Measurements from ENCODE around the gene COL7A1. TPM values are rescaled to one million over a fixed set of nuclear protein-coding genes. Genes with fewer than 3 reads are reported as not detected.

Gene COL7A1
- polyA plus RNA-seq, 1 donor from 2014 or later: 45.3 TPM

- H3F3A ChIP-seq (ENCODE audit: insufficient read depth, low read length, poor library complexity, severe bottlenecking): no peaks in the 10 kb centered on the region
- H2AFZ ChIP-seq (ENCODE audit: low read depth, low read length): no peak overlapping the region
- no peaks in the 10 kb centered on the region for H3K9me3 ChIP-seq (ENCODE audit: low read length)
- TF ChIP-seq MXI1 (conservative IDR thresholded peaks at IDR 0.05; ENCODE audit: poor library complexity, severe bottlenecking) (no peak), TAF1 (IDR thresholded peaks at IDR 0.05; ENCODE audit: low read depth) (no peak), CTCF (IDR thresholded peaks at IDR 0.05; ENCODE audit: poor library complexity, severe bottlenecking) (no peak), EZH2 (IDR thresholded peaks at IDR 0.05; ENCODE audit: borderline replicate concordance, insufficient read depth, low read length, poor library complexity, severe bottlenecking) (no peak), POLR2AphosphoS5 (IDR thresholded peaks at IDR 0.05) (no peak), SMC3 (conservative IDR thresholded peaks at IDR 0.05; ENCODE audit: poor library complexity) (no peak), REST (IDR thresholded peaks at IDR 0.05; ENCODE audit: borderline replicate concordance) (no peak), EP300 (conservative IDR thresholded peaks at IDR 0.05; ENCODE audit: poor library complexity, severe bottlenecking) (no peak), RAD21 (conservative IDR thresholded peaks at IDR 0.05) (no peak)
- H3K9me2 ChIP-seq (ENCODE audit: insufficient read depth, low read length): no peaks in the 10 kb centered on the region
- no peaks in the 10 kb centered on the region for H3K79me2 ChIP-seq (replicated peaks; ENCODE audit: insufficient read depth, low read length)
- no peak overlapping the region for H3K4me2 ChIP-seq (ENCODE audit: low read length)
- H3K36me3 ChIP-seq (ENCODE audit: insufficient read depth, low read length): no peaks in the 10 kb centered on the region
- no peak overlapping the region for H3K9ac ChIP-seq (ENCODE audit: low read length)
- no peak overlapping the region for H3K4me3 ChIP-seq (ENCODE audit: low read length)
- H3K27ac ChIP-seq (ENCODE audit: low read length): no peak overlapping the region
- no peaks in the 10 kb centered on the region for H3K27me3 ChIP-seq (ENCODE audit: insufficient read depth, low read depth, low read length)
- no peaks in the 10 kb centered on the region for H4K20me1 ChIP-seq (ENCODE audit: insufficient read depth)
Measured at GRCh38 chr3:48544141-48544540, 51.0 kb downstream of the COL7A1 start.

- H3F3A ChIP-seq (ENCODE audit: insufficient read depth, low read length, poor library complexity, severe bottlenecking): no peaks in the 10 kb centered on the region
- no peaks in the 10 kb centered on the region for H3K36me3 ChIP-seq (ENCODE audit: insufficient read depth, low read length)
- no peaks in the 10 kb centered on the region for H4K20me1 ChIP-seq (ENCODE audit: insufficient read depth)
- H3K27ac ChIP-seq (ENCODE audit: low read length): no peak overlapping the region
- H3K79me2 ChIP-seq (replicated peaks; ENCODE audit: insufficient read depth, low read length): no peaks in the 10 kb centered on the region
- no peak overlapping the region for H2AFZ ChIP-seq (ENCODE audit: low read depth, low read length)
- H3K4me3 ChIP-seq (ENCODE audit: low read length): no peak overlapping the region
- TF ChIP-seq RAD21 (conservative IDR thresholded peaks at IDR 0.05): no peak
- no peaks in the 10 kb centered on the region for H3K27me3 ChIP-seq (ENCODE audit: insufficient read depth, low read depth, low read length)
- H3K9ac ChIP-seq (ENCODE audit: low read length): no peak overlapping the region
- H3K9me2 ChIP-seq (ENCODE audit: insufficient read depth, low read length): no peaks in the 10 kb centered on the region
- H3K4me2 ChIP-seq (ENCODE audit: low read length): no peak overlapping the region
- no peaks in the 10 kb centered on the region for H3K9me3 ChIP-seq (ENCODE audit: low read length)
Measured at GRCh38 chr3:48543271-48543866, 51.8 kb downstream of the COL7A1 start.

Measured in neural cell (in vitro differentiated cells).